GM23338 (cell line): ENCODE results near the gene KCNF1. TPM values are rescaled to one million over a fixed set of nuclear protein-coding genes. Genes with fewer than 3 reads are reported as not detected.

Experiments
- ATAC-seq: fragments of 200-7000 bp; cut with Tn5 transposase; 3 replicates; pipeline ENCODE4 v1.9.1; 2020
- DNase-seq: peaks from one replicate; pipeline ENCODE4 v3.0.0-alpha.2; 2015; ENCODE audit warnings: low spot score
- H2AFZ ChIP-seq: fragments of 200-600 bp; sonication (generic); 2 replicates; pipeline ENCODE4 v1.8.0; 2016; ENCODE audit warnings: antibody characterized with exemption, mild to moderate bottlenecking, moderate library complexity
- H3F3A ChIP-seq: fragments of 200-600 bp; sonication (generic); replicated peaks from 2 replicates; pipeline ENCODE4 v1.8.0; 2017; ENCODE audit warnings: antibody characterized with exemption, mixed run types, low read depth
- H3K27ac ChIP-seq: fragments of 200-600 bp; sonication (generic); 2 replicates; pipeline ENCODE4 v1.6.1; 2016; ENCODE audit warnings: low read depth
- H3K27me3 ChIP-seq: fragments of 200-600 bp; sonication (generic); 2 replicates; pipeline ENCODE4 v1.8.0; 2016; ENCODE audit warnings: mild to moderate bottlenecking, mixed run types, moderate library complexity; ENCODE audit not compliant: insufficient read depth
- H3K36me3 ChIP-seq: fragments of 200-600 bp; sonication (generic); 2 replicates; pipeline ENCODE4 v1.8.0; 2016; ENCODE audit warnings: mild to moderate bottlenecking; ENCODE audit not compliant: insufficient read depth
- H3K4me1 ChIP-seq: fragments of 200-600 bp; sonication (generic); 2 replicates; pipeline ENCODE4 v1.8.0; 2016; ENCODE audit warnings: mild to moderate bottlenecking, moderate library complexity; ENCODE audit not compliant: insufficient read depth
- H3K4me2 ChIP-seq: fragments of 200-600 bp; sonication (generic); 2 replicates; pipeline ENCODE4 v1.7.1; 2017; ENCODE audit warnings: mixed run types
- H3K4me3 ChIP-seq: fragments of 200-600 bp; sonication (generic); 2 replicates; pipeline ENCODE4 v1.6.1; 2016; ENCODE audit warnings: mixed run types
- H3K79me2 ChIP-seq: fragments of 200-600 bp; sonication (generic); replicated peaks from 2 replicates; pipeline ENCODE4 v1.8.0; 2017; ENCODE audit warnings: mild to moderate bottlenecking; ENCODE audit not compliant: insufficient read depth
- H3K9me2 ChIP-seq: fragments of 200-600 bp; sonication (generic); 2 replicates; pipeline ENCODE4 v1.8.0; 2017; ENCODE audit not compliant: insufficient read depth
- H4K20me1 ChIP-seq: fragments of 200-600 bp; sonication (generic); replicated peaks from 2 replicates; pipeline ENCODE4 v1.8.0; 2017; ENCODE audit warnings: mild to moderate bottlenecking; ENCODE audit not compliant: insufficient read depth
- H3K27ac Mint-ChIP-seq: 2 replicates; pipeline ENCODE4 v1.8.0; 2020; ENCODE audit warnings: inconsistent platforms, mild to moderate bottlenecking, moderate library complexity, mixed read lengths
- H3K27me3 Mint-ChIP-seq: 3 replicates; pipeline ENCODE4 v1.8.0; 2022; ENCODE audit warnings: low read depth, mild to moderate bottlenecking, moderate library complexity, mixed read lengths, inconsistent platforms; ENCODE audit not compliant: insufficient read depth, poor library complexity
- H3K36me3 Mint-ChIP-seq: 3 replicates; pipeline ENCODE4 v1.8.0; 2021; ENCODE audit warnings: low read depth, mild to moderate bottlenecking, inconsistent platforms, moderate library complexity, mixed read lengths
- H3K4me1 Mint-ChIP-seq: 3 replicates; pipeline ENCODE4 v1.8.0; 2020; ENCODE audit warnings: mild to moderate bottlenecking, inconsistent platforms, mixed read lengths
- H3K4me3 Mint-ChIP-seq: 3 replicates; pipeline ENCODE4 v1.8.0; 2021; ENCODE audit warnings: moderate library complexity, mild to moderate bottlenecking, inconsistent platforms, mixed read lengths
- H3K9me3 Mint-ChIP-seq: 3 replicates; pipeline ENCODE4 v1.8.0; 2020; ENCODE audit warnings: moderate library complexity, mild to moderate bottlenecking, inconsistent platforms, mixed read lengths
- CREB1 ChIP-seq: fragments of 250-450 bp; sonication (Bioruptor Pico); IDR thresholded peaks from 2 replicates; pipeline ENCODE4 v1.5.0; 2020; ENCODE audit warnings: low read depth, mild to moderate bottlenecking, moderate library complexity
- JUNB ChIP-seq: IDR thresholded peaks from one replicate; pipeline ENCODE4 v1.6.1; 2016; ENCODE audit warnings: antibody characterized with exemption; ENCODE audit not compliant: unreplicated experiment
- NANOG ChIP-seq: IDR thresholded peaks from 2 replicates; pipeline ENCODE4 v1.6.1; 2016; ENCODE audit warnings: antibody characterized with exemption, borderline replicate concordance
- POLR2AphosphoS5 ChIP-seq: IDR thresholded peaks from 2 replicates; pipeline ENCODE4 v1.6.1; 2016; ENCODE audit warnings: antibody characterized with exemption, low read depth
- ZNF331 ChIP-seq: fragments of 250-450 bp; sonication (Bioruptor Pico); IDR thresholded peaks from 2 replicates; pipeline ENCODE4 v1.5.0; 2020; ENCODE audit warnings: low read depth, mild to moderate bottlenecking, moderate library complexity
- ZNF462 ChIP-seq: fragments of 250-450 bp; sonication (Bioruptor Pico); IDR thresholded peaks from 2 replicates; pipeline ENCODE4 v1.5.0; 2020; ENCODE audit warnings: mild to moderate bottlenecking, moderate library complexity
- polyA plus RNA-seq: library from polyadenylated mRNA; unstranded; fragments of >200 nt; fragmentation: Nextera tagmentation; extraction: Ambion mirVana; gene quantifications from 2 replicates; pipeline ENCODE4 v1.2.1, GENCODE V29; 2016
- total RNA-seq: library from RNA; depleted of rRNA; stranded (reverse); fragments of >200 nt; shearing (Covaris generic); gene quantifications from 2 replicates; pipeline ENCODE4 v1.2.3, GENCODE V29; 2014

Gene KCNF1
- total and polyA plus RNA-seq, 2 experiments from 2014 or later, result 0.11 to 1.5 TPM

- Histone ChIP-seq H3K9me2 (no peaks in the 10 kb centered on the region), H3K36me3 (no peaks in the 10 kb centered on the region), H3K4me3 (no peak overlapping the region), H3K79me2 (no peaks in the 10 kb centered on the region), H3K4me2 (no peak overlapping the region), H4K20me1 (no peaks in the 10 kb centered on the region), H3K27me3 (no peaks in the 10 kb centered on the region), H3K4me1 (no peaks in the 10 kb centered on the region), H3F3A (no peaks in the 10 kb centered on the region), H2AFZ (no peak overlapping the region), H3K27ac (no peak overlapping the region)
- Mint-ChIP-seq H3K36me3 (peaks cover 15% of the 10 kb centered on the region), H3K4me3 (no peak overlapping the region), H3K4me1 (peaks cover 2% of the 10 kb centered on the region; the same call in 1 of the 3 replicates), H3K9me3 (peaks cover 25% of the 10 kb centered on the region), H3K27ac (no peak overlapping the region), H3K27me3 (peaks cover 7% of the 10 kb centered on the region)
- DNase-seq (no peak), ATAC-seq (no peak)
- no peak for TF ChIP-seq ZNF462
Measured at GRCh38 chr2:10903861-10904210, 7.9 kb upstream of the KCNF1 start.

- Histone ChIP-seq H3K4me1 (peaks cover 4% of the 10 kb centered on the region; the same call in 1 of the 2 replicates), H2AFZ (no peak overlapping the region), H4K20me1 (no peaks in the 10 kb centered on the region), H3K27me3 (no peaks in the 10 kb centered on the region), H3K79me2 (no peaks in the 10 kb centered on the region), H3F3A (no peaks in the 10 kb centered on the region), H3K27ac (no peak overlapping the region), H3K36me3 (no peaks in the 10 kb centered on the region), H3K4me2 (no peak overlapping the region), H3K9me2 (no peaks in the 10 kb centered on the region), H3K4me3 (no peak overlapping the region)
- peaks cover 9% of the 10 kb centered on the region for H3K27me3 Mint-ChIP-seq
- ATAC-seq, result no peak
- H3K27ac Mint-ChIP-seq, result no peak overlapping the region
- H3K36me3 Mint-ChIP-seq, result peaks cover 15% of the 10 kb centered on the region
- no peak overlapping the region for H3K4me3 Mint-ChIP-seq
- no peak for DNase-seq
- peaks cover 25% of the 10 kb centered on the region for H3K9me3 Mint-ChIP-seq
- peaks cover 7% of the 10 kb centered on the region for H3K4me1 Mint-ChIP-seq
- no peak for TF ChIP-seq JUNB
- no peak for TF ChIP-seq ZNF331 (CRISPR knock-in tag)
- TF ChIP-seq POLR2AphosphoS5, result no peak
- no peak for TF ChIP-seq CREB1
- no peak for TF ChIP-seq NANOG
- no peak for TF ChIP-seq ZNF462
Measured at GRCh38 chr2:10904455-10904854, 7.3 kb upstream of the KCNF1 start.
